Omental fat pad (tissue), 4 donors: ENCODE measurements around the gene SIGLEC14. TPM values are rescaled to one million over a fixed set of nuclear protein-coding genes. Genes with fewer than 3 reads are reported as not detected.
A peak's percentile ranks its signal among the peaks of the same experiment; 100 is the strongest.

Experiments
- ATAC-seq: fragments of 150-250 bp; one replicate; pipeline ENCODE4 v1.9.1; 2016; ENCODE audit warnings: mild to moderate bottlenecking, moderate library complexity; ENCODE audit not compliant: low FRiP score
- DNase-seq: peaks from one replicate; pipeline ENCODE4 v3.0.0-alpha.2; 2019; ENCODE audit warnings: low spot score
- total RNA-seq, 4 donors: library from RNA; depleted of rRNA; stranded (reverse); fragments of >200 nt; gene quantifications; one replicate each; pipeline ENCODE4 v1.1.0, GENCODE V29; 2016
- TF ChIP-seq, protein P1 (sequence below), 3 donors: fragments of 450-650 bp; IDR thresholded peaks; one replicate each; pipeline ENCODE4 v1.5.1; 2016 to 2017; ENCODE audit warnings: antibody characterized with exemption in 3 of 3, mild to moderate bottlenecking in 3 of 3, moderate library complexity in 2 of 3

Gene SIGLEC14
- total RNA-seq, 4 donors from 2014 or later: 1.9 to 12.6 (median 12.2) TPM; not detected in 1

DNA sequence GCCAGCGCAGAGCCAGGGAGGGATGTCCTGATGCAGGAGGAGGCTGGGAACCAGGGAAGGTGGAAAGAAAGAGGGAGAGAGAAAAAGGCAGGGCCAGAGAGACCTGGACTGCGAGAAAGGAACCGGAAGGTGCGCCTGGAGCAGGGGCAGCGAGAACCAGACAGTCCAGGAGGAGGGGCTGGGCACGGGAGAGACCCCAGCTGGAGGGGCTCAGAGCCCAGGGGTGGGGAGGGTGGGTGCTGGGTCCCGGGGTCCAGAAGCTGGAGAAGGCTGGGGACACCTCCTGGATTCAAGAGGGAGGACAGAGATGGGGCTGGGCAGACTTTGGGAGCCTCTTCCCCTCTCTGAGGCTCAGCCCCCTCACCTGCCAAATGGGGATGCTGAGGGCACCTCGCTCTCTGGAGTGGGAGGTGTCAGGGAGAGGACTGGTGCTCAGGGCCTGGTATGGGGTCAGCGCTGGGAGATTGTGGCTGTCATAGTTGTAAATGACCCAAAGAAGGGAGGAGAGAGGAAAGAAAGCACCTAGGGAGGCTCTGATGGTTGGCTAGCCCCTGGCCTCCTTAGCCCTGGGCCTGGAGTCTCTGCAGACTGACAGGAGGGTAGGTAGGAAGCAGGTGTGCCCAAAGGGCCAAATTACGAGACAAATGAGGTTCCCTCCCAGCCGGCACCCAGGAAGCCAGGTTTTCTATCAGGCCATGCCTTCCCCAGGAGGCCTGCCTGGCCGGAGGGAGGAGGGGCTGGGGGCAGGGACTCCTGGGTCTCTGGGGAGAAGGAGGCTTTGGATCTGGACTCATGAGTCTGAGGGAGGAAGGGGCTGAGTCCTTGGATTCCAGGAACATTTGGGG is 45.2 kb upstream of the SIGLEC14 start:
- ATAC-seq (no peak), DNase-seq (no peak)
- TF ChIP-seq, protein P1, sequence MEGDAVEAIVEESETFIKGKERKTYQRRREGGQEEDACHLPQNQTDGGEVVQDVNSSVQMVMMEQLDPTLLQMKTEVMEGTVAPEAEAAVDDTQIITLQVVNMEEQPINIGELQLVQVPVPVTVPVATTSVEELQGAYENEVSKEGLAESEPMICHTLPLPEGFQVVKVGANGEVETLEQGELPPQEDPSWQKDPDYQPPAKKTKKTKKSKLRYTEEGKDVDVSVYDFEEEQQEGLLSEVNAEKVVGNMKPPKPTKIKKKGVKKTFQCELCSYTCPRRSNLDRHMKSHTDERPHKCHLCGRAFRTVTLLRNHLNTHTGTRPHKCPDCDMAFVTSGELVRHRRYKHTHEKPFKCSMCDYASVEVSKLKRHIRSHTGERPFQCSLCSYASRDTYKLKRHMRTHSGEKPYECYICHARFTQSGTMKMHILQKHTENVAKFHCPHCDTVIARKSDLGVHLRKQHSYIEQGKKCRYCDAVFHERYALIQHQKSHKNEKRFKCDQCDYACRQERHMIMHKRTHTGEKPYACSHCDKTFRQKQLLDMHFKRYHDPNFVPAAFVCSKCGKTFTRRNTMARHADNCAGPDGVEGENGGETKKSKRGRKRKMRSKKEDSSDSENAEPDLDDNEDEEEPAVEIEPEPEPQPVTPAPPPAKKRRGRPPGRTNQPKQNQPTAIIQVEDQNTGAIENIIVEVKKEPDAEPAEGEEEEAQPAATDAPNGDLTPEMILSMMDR (IDR thresholded peaks at IDR 0.05): no peak

DNA sequence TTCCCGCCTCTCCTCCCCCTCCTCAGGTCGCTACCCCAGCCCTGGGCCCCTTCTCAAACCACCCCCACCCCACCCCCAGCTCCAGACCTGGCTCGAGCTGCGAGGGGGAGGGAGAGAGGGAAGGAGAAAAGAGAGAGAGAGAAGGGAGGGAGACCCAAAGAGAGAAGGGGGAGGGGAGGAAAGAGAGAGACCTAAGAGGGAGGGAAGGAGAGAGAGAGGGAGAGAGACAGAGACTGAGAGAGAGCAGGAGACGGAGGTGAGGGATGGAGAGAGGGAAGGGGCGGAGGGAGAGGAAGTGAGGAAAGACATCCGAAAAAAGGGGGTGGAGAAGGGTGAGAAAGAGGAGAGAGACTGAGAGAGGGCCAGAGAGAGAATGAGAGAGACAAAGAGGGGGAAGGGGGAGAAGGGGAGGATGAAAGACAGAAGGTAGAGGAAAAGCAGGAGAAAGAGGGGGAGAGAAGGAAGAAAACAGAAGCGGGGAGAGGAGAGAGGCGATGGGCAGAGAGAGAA is 44.5 kb upstream of the SIGLEC14 start:
- TF ChIP-seq, protein P1 (IDR thresholded peaks at IDR 0.05): no peak
- DNase-seq (no peak), ATAC-seq (peak; percentile 11)

DNA sequence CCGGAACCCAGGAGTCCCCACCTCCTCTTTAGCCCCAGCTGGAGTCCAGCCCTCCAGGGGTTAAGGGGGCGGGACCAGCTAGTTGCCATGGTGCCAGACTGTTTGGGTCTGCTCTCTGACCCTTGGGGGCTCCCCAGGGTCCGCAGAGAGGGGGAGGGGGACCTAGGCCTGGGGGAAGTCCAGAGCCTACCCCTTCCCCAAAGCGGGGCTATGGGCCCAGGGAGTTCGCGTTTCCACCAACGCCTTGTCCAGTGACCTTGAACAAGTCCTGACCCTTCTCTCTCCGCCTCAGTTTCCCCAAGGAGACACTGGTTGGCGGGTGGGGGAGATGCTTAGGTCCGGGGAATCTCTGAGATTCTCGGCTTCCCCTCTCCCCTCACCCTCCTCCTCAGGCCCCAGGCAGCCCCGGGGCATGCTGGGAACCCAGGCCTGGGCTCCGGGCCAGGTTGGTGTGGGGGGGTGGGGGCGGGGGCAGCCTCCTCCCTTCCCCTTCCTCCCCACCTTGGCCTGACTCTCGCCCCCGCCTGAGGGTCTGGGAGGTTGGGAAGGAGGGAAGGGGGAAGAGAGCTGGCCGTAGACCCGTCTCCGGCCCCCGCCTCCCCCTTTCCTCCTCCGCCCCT is 43.9 kb upstream of the SIGLEC14 start:
- peak; percentile 24 for ATAC-seq

DNA sequence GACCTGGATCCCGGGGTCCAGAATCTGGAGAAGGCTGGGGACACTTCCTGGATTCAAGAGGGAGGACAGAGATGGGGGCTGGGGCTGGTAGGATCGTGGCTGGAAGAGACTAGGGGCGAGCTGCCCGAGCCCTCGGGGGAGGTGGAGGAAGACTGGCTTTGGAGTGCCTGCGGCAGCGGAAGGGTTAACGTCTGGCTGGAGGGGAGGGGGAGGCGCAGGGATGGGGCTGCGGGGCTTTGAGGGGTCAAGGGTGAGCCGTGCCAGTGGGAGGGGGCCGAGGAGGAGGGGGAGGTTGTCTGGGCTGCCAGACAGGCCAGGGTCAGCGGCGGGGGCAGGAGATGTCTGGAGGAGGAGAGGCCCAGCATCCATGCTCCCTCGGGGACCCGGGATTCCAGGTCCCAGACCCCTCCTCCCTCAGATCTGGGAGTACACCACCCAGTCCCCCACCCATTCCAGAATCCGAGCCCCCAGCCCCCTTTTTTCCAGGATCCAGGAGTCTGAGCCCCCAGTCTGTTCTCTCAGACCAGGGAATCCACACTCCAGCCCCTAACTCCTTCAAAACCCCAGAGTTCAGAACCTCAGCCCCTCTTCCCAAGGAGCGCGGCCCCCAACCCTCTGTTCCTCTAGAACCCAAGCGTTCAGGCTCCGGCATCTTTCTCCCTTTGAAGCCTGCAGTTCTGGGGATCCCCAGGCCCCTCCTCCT is 43.3 kb upstream of the SIGLEC14 start:
- TF ChIP-seq, protein P1 (IDR thresholded peaks at IDR 0.05): no peak
- ATAC-seq: no peak
- no peak for DNase-seq

More for the DNA sequence above, 43.9 kb upstream of the SIGLEC14 start:
- TF ChIP-seq, protein P1 (IDR thresholded peaks at IDR 0.05): no peak
- no peak for DNase-seq

DNA sequence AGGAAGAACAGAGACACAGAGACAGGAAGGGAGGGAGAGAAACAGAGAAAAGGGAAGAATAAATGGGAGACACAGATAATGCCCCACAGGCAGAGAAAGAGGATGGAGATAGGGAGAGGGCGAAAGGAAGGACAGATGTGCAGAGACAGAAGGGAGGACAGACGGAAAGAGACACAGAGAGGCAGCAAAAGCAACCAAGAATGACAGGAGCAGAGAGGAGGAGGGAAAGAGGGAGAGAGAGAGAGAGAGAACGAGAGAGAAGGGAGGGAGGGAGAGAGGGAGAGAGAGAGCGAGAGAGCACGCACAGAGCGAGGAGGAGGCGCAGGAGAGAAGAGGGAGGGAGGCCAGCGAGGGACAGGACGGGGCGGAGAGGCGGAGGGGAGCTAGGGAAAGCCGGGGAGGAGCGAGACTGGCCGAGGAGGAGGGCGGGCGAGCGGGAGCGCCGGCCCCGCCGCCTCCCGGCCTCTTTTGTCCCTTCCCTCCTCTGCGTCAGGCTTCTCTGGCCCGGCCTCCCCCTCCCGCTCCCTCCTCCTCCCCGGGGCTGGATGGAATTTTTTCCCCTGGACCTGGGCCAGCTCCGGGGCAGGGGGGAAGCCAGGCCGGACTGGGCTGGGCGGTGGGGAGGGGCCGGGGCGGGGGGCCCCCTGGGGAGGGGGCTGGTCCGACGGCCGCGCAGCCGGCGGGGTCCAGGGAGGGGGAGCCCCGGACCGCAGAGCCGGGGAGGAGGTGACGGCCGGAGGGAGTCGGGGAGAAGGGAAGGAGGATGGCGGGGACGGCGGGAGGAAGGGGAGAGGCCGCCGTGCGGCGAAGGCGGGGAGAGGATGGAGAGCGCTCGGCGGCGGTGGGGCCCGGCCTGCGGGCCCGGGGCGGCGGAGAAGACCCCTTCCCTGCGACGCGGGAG is 42.3 kb upstream of the SIGLEC14 start:
- DNase-seq (peak; percentile 66), ATAC-seq (peak; percentile 55)
- TF ChIP-seq, protein P1 (IDR thresholded peaks at IDR 0.05): no peak
